H1 (cell line): ENCODE measurements around the gene CAMTA1. TPM values are rescaled to one million over a fixed set of nuclear protein-coding genes. Genes with fewer than 3 reads are reported as not detected.

Experiments used
- polyA plus RNA-seq, 7 experiments: library from polyadenylated mRNA; depleted of rRNA in 3 of 7; stranded (reverse) in 5 of 7; unstranded in 2 of 7; fragments of >200 nt in 5 of 7; fragments of 200-250 nt in 2 of 7; gene quantifications; 1 replicate in 5 of 7; 2 replicates in 1 of 7; 4 replicates in 1 of 7; pipeline versions ENCODE4 v1.2.1 to v1.2.3, GENCODE V29; 2011 to 2013; ENCODE audit warnings: missing spikeins in 2 of 7, mixed read lengths in 2 of 7
- total RNA-seq: library from RNA; stranded (reverse); fragmentation: NEBNext Ultra II Directional; extraction: Animal tissue kit (Norgen Biotek cat#: 25700); gene quantifications from 2 replicates; pipeline ENCODE4 v1.2.1, GENCODE V29; 2021
- TF ChIP-seq, protein P1 (sequence below): fragments of 300-600 bp; sonication (generic); IDR thresholded peaks from 2 replicates; pipeline ENCODE4 v1.7.1; 2012; ENCODE audit warnings: low read length, moderate library complexity, mild to moderate bottlenecking, inconsistent platforms; ENCODE audit not compliant: insufficient replicate concordance

The CAMTA1 gene
- total and polyA plus RNA-seq, 2 of the 8 experiments (the other 6 are each of a cell fraction or from before 2014, with no cell fraction given) = 65.0 to 119 TPM

DNA sequence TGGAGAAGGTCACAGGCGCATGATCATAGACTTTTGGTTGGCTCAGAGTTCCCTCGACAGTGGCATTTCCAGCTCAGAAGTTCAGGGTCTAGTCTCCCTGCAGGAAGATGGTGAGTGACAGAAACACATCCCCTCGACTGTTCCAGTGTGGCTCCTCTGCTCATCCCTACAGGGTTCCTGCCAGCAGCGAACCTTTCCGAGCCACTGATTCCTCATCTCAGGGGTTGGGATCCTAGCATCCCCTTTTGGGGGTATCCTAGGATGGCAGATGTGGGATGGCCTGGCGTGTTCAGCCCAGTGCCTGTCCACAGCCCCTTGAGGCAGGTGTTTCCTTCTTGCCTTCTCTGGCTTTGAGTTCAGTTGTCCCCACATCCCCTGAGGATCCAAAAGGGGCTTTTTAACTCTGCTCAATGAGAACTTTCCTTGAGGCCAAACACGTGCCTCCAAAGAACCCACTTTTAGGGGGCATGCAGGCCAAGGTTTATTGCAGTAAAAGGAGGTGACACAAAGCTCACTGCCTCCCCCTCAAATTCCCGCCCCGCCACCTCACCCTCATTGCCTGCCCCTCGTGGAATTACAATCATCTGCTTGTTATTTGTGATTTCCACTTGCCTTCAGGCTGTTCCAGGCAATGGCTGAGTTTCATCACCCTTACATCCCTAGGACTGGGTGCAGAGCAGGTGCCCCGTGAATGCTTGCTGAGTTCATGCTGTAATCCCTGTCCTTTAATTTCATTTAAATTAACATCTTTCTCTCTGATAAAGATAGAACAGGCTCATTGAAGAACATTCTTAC lies 440.7 kb downstream of the CAMTA1 start (continued):
- TF ChIP-seq, protein P1, sequence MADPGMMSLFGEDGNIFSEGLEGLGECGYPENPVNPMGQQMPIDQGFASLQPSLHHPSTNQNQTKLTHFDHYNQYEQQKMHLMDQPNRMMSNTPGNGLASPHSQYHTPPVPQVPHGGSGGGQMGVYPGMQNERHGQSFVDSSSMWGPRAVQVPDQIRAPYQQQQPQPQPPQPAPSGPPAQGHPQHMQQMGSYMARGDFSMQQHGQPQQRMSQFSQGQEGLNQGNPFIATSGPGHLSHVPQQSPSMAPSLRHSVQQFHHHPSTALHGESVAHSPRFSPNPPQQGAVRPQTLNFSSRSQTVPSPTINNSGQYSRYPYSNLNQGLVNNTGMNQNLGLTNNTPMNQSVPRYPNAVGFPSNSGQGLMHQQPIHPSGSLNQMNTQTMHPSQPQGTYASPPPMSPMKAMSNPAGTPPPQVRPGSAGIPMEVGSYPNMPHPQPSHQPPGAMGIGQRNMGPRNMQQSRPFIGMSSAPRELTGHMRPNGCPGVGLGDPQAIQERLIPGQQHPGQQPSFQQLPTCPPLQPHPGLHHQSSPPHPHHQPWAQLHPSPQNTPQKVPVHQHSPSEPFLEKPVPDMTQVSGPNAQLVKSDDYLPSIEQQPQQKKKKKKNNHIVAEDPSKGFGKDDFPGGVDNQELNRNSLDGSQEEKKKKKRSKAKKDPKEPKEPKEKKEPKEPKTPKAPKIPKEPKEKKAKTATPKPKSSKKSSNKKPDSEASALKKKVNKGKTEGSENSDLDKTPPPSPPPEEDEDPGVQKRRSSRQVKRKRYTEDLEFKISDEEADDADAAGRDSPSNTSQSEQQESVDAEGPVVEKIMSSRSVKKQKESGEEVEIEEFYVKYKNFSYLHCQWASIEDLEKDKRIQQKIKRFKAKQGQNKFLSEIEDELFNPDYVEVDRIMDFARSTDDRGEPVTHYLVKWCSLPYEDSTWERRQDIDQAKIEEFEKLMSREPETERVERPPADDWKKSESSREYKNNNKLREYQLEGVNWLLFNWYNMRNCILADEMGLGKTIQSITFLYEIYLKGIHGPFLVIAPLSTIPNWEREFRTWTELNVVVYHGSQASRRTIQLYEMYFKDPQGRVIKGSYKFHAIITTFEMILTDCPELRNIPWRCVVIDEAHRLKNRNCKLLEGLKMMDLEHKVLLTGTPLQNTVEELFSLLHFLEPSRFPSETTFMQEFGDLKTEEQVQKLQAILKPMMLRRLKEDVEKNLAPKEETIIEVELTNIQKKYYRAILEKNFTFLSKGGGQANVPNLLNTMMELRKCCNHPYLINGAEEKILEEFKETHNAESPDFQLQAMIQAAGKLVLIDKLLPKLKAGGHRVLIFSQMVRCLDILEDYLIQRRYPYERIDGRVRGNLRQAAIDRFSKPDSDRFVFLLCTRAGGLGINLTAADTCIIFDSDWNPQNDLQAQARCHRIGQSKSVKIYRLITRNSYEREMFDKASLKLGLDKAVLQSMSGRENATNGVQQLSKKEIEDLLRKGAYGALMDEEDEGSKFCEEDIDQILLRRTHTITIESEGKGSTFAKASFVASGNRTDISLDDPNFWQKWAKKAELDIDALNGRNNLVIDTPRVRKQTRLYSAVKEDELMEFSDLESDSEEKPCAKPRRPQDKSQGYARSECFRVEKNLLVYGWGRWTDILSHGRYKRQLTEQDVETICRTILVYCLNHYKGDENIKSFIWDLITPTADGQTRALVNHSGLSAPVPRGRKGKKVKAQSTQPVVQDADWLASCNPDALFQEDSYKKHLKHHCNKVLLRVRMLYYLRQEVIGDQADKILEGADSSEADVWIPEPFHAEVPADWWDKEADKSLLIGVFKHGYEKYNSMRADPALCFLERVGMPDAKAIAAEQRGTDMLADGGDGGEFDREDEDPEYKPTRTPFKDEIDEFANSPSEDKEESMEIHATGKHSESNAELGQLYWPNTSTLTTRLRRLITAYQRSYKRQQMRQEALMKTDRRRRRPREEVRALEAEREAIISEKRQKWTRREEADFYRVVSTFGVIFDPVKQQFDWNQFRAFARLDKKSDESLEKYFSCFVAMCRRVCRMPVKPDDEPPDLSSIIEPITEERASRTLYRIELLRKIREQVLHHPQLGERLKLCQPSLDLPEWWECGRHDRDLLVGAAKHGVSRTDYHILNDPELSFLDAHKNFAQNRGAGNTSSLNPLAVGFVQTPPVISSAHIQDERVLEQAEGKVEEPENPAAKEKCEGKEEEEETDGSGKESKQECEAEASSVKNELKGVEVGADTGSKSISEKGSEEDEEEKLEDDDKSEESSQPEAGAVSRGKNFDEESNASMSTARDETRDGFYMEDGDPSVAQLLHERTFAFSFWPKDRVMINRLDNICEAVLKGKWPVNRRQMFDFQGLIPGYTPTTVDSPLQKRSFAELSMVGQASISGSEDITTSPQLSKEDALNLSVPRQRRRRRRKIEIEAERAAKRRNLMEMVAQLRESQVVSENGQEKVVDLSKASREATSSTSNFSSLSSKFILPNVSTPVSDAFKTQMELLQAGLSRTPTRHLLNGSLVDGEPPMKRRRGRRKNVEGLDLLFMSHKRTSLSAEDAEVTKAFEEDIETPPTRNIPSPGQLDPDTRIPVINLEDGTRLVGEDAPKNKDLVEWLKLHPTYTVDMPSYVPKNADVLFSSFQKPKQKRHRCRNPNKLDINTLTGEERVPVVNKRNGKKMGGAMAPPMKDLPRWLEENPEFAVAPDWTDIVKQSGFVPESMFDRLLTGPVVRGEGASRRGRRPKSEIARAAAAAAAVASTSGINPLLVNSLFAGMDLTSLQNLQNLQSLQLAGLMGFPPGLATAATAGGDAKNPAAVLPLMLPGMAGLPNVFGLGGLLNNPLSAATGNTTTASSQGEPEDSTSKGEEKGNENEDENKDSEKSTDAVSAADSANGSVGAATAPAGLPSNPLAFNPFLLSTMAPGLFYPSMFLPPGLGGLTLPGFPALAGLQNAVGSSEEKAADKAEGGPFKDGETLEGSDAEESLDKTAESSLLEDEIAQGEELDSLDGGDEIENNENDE = no peak
